ENCODE data around the gene SH2D3A. TPM values are rescaled to one million over a fixed set of nuclear protein-coding genes. Genes with fewer than 3 reads are reported as not detected.
A peak's percentile ranks its signal among the peaks of the same experiment; 100 is the strongest.

SH2D3A gene
- 100 to 1,000 TPM in 1 of 4 donors, 10 to 100 TPM in 3; 41.4 to 127 (median 55.5) TPM for total RNA-seq

GRCh38 chr19:6767357-6768235 lies at the start of gene SH2D3A:
TSS of gene SH2D3A (minus strand) at chr19:6767435. CDS start at chr19:6763748, 3,687 bp downstream.
- 1 to 3% methylated on average over 8 to 34 of the region's 47 CpGs for whole genome bisulfite sequencing, 2 donors (ENCODE audit: low coverage in 1 of 2)
- H3K27me3 ChIP-seq = peaks cover 11% of the 10 kb centered on the region
- no peaks in the 10 kb centered on the region for H3K36me3 ChIP-seq
- TF ChIP-seq EP300 (IDR thresholded peaks at IDR 0.05; ENCODE audit: low read depth) = no peak
- peak in 2 of 3 donors; percentile 81 to 82 for TF ChIP-seq POLR2AphosphoS5 (IDR thresholded peaks at IDR 0.05)
- TF ChIP-seq POLR2A (IDR thresholded peaks at IDR 0.05) = peak; percentile 95
- TF ChIP-seq CTCF (IDR thresholded peaks at IDR 0.05) = no peak
- no peaks in the 10 kb centered on the region for H3K9me3 ChIP-seq
- peaks cover 0 to 24% (median 5%) of the 10 kb centered on the region in 4 donors for H3K4me1 ChIP-seq
- intact Hi-C loops (cut with DNase I; ENCODE audit: low total_unique reads) = no loop called here
- peak within 1 kb of the TSS; percentile 88 to 94 (median 90) for H3K27ac ChIP-seq
- peak within 1 kb of the TSS; percentile 25 to 61 (median 36) for H3K4me3 ChIP-seq
- peak; percentile 98 for DNase-seq
- in situ Hi-C loops (cut with MboI; ENCODE audit: low pct_ligation_motif_present in 1 of 4, low pct_unique_long_range_greater_than_20kb in 1 of 4, low sequenced_read_pairs in 3 of 4) = no loop called here

GRCh38 chr19:6813659-6814058 lies 46.4 kb upstream of the SH2D3A start:
- in situ Hi-C loops (cut with MboI; ENCODE audit: low pct_ligation_motif_present in 1 of 4, low pct_unique_long_range_greater_than_20kb in 1 of 4, low sequenced_read_pairs in 3 of 4) = no loop called here
- TF ChIP-seq CTCF (IDR thresholded peaks at IDR 0.05) (no peak), POLR2A (IDR thresholded peaks at IDR 0.05) (no peak), POLR2AphosphoS5 (IDR thresholded peaks at IDR 0.05) (no peak), EP300 (IDR thresholded peaks at IDR 0.05; ENCODE audit: low read depth) (no peak)
- Histone ChIP-seq H3K4me3 (no peak overlapping the region), H3K27ac (no peak overlapping the region), H3K9me3 (no peaks in the 10 kb centered on the region), H3K36me3 (no peaks in the 10 kb centered on the region), H3K27me3 (no peaks in the 10 kb centered on the region), H3K4me1 (no peaks in the 10 kb centered on the region)
- 93 to 96% methylated on average over 3 to 4 of the region's 4 CpGs for WGBS, 2 donors (ENCODE audit: low coverage in 1 of 2)
- DNase-seq = no peak
- intact Hi-C loops (cut with DNase I; ENCODE audit: low total_unique reads) = no loop called here

GRCh38 chr19:6812612-6813011 lies 45.4 kb upstream of the SH2D3A start:
- DNase-seq = no peak
- no peak overlapping the region for H3K27ac ChIP-seq
- 84 to 91% methylated on average over 2 of the region's 2 CpGs for WGBS, 2 donors (ENCODE audit: low coverage in 1 of 2)
- H3K4me1 ChIP-seq = no peaks in the 10 kb centered on the region
- intact Hi-C loops (cut with DNase I; ENCODE audit: low total_unique reads) = no loop called here
- TF ChIP-seq POLR2AphosphoS5 (IDR thresholded peaks at IDR 0.05) = no peak
- H3K27me3 ChIP-seq = no peaks in the 10 kb centered on the region
- H3K9me3 ChIP-seq = no peaks in the 10 kb centered on the region
- no peak overlapping the region for H3K4me3 ChIP-seq
- H3K36me3 ChIP-seq = no peaks in the 10 kb centered on the region
- in situ Hi-C loops (cut with MboI; ENCODE audit: low pct_ligation_motif_present in 1 of 4, low pct_unique_long_range_greater_than_20kb in 1 of 4, low sequenced_read_pairs in 3 of 4) = no loop called here

GRCh38 chr19:6811906-6812305 lies 44.7 kb upstream of the SH2D3A start:
- in situ Hi-C loops (cut with MboI; ENCODE audit: low pct_ligation_motif_present in 1 of 4, low pct_unique_long_range_greater_than_20kb in 1 of 4, low sequenced_read_pairs in 3 of 4) (no loop called here), intact Hi-C loops (cut with DNase I; ENCODE audit: low total_unique reads) (no loop called here)
- Histone ChIP-seq H3K4me3 (no peak overlapping the region), H3K36me3 (no peaks in the 10 kb centered on the region), H3K4me1 (no peaks in the 10 kb centered on the region), H3K27me3 (no peaks in the 10 kb centered on the region), H3K9me3 (no peaks in the 10 kb centered on the region), H3K27ac (no peak overlapping the region)
- WGBS, 2 donors (ENCODE audit: low coverage in 1 of 2) = 67 to 68% methylated on average over 1 to 2 of the region's 2 CpGs
- TF ChIP-seq EP300 (IDR thresholded peaks at IDR 0.05; ENCODE audit: low read depth) = no peak
- no peak for TF ChIP-seq POLR2A (IDR thresholded peaks at IDR 0.05)
- no peak for TF ChIP-seq POLR2AphosphoS5 (IDR thresholded peaks at IDR 0.05)
- no peak for TF ChIP-seq CTCF (IDR thresholded peaks at IDR 0.05)
- DNase-seq = no peak
